Neural cell (in vitro differentiated cells): ENCODE measurements around the gene TAOK2. TPM values are rescaled to one million over a fixed set of nuclear protein-coding genes. Genes with fewer than 3 reads are reported as not detected.

Experiments
- H2AFZ ChIP-seq: fragments of 200-600, 300-800 bp; sonication (generic), shearing (Covaris generic); 2 replicates; pipeline ENCODE4 v1.6.0; 2014; ENCODE audit warnings: low read depth, mild to moderate bottlenecking, antibody characterized with exemption, low read length, moderate library complexity
- H3F3A ChIP-seq: fragments of 200-600 bp; shearing (Covaris generic); 2 replicates; pipeline ENCODE4 v1.6.1; 2016; ENCODE audit warnings: mild to moderate bottlenecking, moderate library complexity, mixed read lengths, antibody characterized with exemption, low read length; ENCODE audit not compliant: insufficient read depth, poor library complexity, severe bottlenecking
- H3K27ac ChIP-seq: fragments of 200-600, 300-800 bp; sonication (generic), shearing (Covaris generic); 2 replicates; pipeline ENCODE4 v1.5.1; 2014; ENCODE audit warnings: mild to moderate bottlenecking, low read length, moderate library complexity
- H3K27me3 ChIP-seq: fragments of 300-800, 200-600 bp; sonication (generic), shearing (Covaris generic); 2 replicates; pipeline ENCODE4 v1.6.0; 2014; ENCODE audit warnings: mild to moderate bottlenecking, low read depth, low read length, moderate library complexity; ENCODE audit not compliant: insufficient read depth
- H3K36me3 ChIP-seq: fragments of 300-800, 200-600 bp; sonication (generic), shearing (Covaris generic); 2 replicates; pipeline ENCODE4 v1.5.1; 2014; ENCODE audit warnings: mild to moderate bottlenecking, antibody characterized with exemption, low read length, moderate library complexity; ENCODE audit not compliant: insufficient read depth
- H3K4me2 ChIP-seq: fragments of 300-800, 200-600 bp; sonication (generic), shearing (Covaris generic); 2 replicates; pipeline ENCODE4 v1.6.0; 2014; ENCODE audit warnings: mild to moderate bottlenecking, low read length
- H3K4me3 ChIP-seq: fragments of 300-800, 200-600 bp; sonication (generic), shearing (Covaris generic); 2 replicates; pipeline ENCODE4 v1.5.1; 2014; ENCODE audit warnings: mild to moderate bottlenecking, low read length, moderate library complexity
- H3K79me2 ChIP-seq: fragments of 200-600 bp; shearing (Covaris generic); replicated peaks from 2 replicates; pipeline ENCODE4 v1.6.0; 2014; ENCODE audit warnings: mild to moderate bottlenecking, low read length, moderate library complexity; ENCODE audit not compliant: insufficient read depth
- H3K9ac ChIP-seq: fragments of 300-800, 200-600 bp; sonication (generic), shearing (Covaris generic); 2 replicates; pipeline ENCODE4 v1.6.1; 2016; ENCODE audit warnings: mild to moderate bottlenecking, low read length, mixed read lengths
- H3K9me2 ChIP-seq: fragments of 200-600 bp; shearing (Covaris generic); 2 replicates; pipeline ENCODE4 v1.6.1; 2016; ENCODE audit warnings: mild to moderate bottlenecking, low read length, mixed read lengths; ENCODE audit not compliant: insufficient read depth
- H3K9me3 ChIP-seq: fragments of 200-600, 300-800 bp; sonication (generic), shearing (Covaris generic); 2 replicates; pipeline ENCODE4 v1.6.1; 2016; ENCODE audit warnings: mild to moderate bottlenecking, mixed run types, low read length, moderate library complexity, mixed read lengths
- H4K20me1 ChIP-seq: fragments of 200-600 bp; shearing (Covaris generic); 2 replicates; pipeline ENCODE4 v1.6.1; 2016; ENCODE audit warnings: mild to moderate bottlenecking, mixed run types; ENCODE audit not compliant: insufficient read depth
- EP300 ChIP-seq: fragments of 450-650 bp; conservative IDR thresholded peaks from 2 replicates; pipeline ENCODE4 v1.6.1; 2014; ENCODE audit warnings: antibody characterized with exemption, mild to moderate bottlenecking, moderate library complexity; ENCODE audit not compliant: poor library complexity, severe bottlenecking
- EZH2 ChIP-seq: fragments of 200-600, 300-800 bp; shearing (Covaris generic), sonication (generic); IDR thresholded peaks from 2 replicates; pipeline ENCODE4 v1.6.1; 2014; ENCODE audit warnings: antibody characterized with exemption, low read length, borderline replicate concordance, mild to moderate bottlenecking; ENCODE audit not compliant: insufficient read depth, poor library complexity, severe bottlenecking
- MXI1 ChIP-seq: fragments of 450-650 bp; conservative IDR thresholded peaks from 2 replicates; pipeline ENCODE4 v1.6.1; 2014; ENCODE audit warnings: antibody characterized with exemption, mild to moderate bottlenecking; ENCODE audit not compliant: poor library complexity, severe bottlenecking
- POLR2AphosphoS5 ChIP-seq: IDR thresholded peaks from 2 replicates; pipeline ENCODE4 v1.6.1; 2012
- RAD21 ChIP-seq: fragments of 450-650 bp; conservative IDR thresholded peaks from 2 replicates; pipeline ENCODE4 v1.6.1; 2014; ENCODE audit warnings: antibody characterized with exemption, mild to moderate bottlenecking, moderate library complexity
- REST ChIP-seq: IDR thresholded peaks from 2 replicates; pipeline ENCODE4 v1.6.1; 2012; ENCODE audit warnings: borderline replicate concordance
- SMC3 ChIP-seq: fragments of 450-650 bp; conservative IDR thresholded peaks from 2 replicates; pipeline ENCODE4 v1.6.1; 2014; ENCODE audit warnings: antibody characterized with exemption, mild to moderate bottlenecking, moderate library complexity; ENCODE audit not compliant: poor library complexity
- TAF1 ChIP-seq: IDR thresholded peaks from 2 replicates; pipeline ENCODE4 v1.6.1; 2012; ENCODE audit warnings: low read depth
- polyA plus RNA-seq: library from polyadenylated mRNA; depleted of rRNA; stranded (reverse); fragments of >200 nt; gene quantifications from 2 replicates; pipeline ENCODE4 v1.2.3, GENCODE V29; 2014
- TF ChIP-seq, protein P1 (sequence below): fragments of 450-650 bp; IDR thresholded peaks from 2 replicates; pipeline ENCODE4 v1.5.1; 2014; ENCODE audit warnings: antibody characterized with exemption, mild to moderate bottlenecking, moderate library complexity; ENCODE audit not compliant: poor library complexity, severe bottlenecking

The TAOK2 gene
- polyA plus RNA-seq, 1 donor from 2014 or later: 62.7 TPM

DNA sequence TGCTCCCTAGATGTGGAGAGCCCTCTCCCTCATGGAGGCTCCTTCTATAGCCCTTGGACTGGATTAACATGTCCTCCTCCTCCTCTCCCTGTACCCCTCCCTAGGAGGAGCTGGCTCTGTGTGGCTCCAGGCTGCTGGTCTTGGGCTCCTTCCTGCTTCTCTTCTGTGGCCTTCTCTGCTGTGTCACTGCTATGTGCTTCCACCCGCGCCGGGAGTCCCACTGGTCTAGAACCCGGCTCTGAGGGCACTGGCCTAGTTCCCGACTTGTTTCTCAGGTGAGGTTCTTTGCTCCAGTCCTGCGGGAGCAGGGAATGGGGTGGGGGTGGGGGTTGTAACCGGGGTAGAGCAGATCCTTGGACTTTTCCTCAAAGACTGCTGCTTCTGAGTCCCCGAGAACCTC is 2.4 kb upstream of the TAOK2 start:
- H3K79me2 ChIP-seq: peaks cover 24% of the 10 kb centered on the region
- H3K9me3 ChIP-seq: no peaks in the 10 kb centered on the region
- no peak overlapping the region for H3K9ac ChIP-seq
- no peaks in the 10 kb centered on the region for H4K20me1 ChIP-seq
- H3F3A ChIP-seq: no peaks in the 10 kb centered on the region
- no peak overlapping the region for H3K27ac ChIP-seq
- no peaks in the 10 kb centered on the region for H3K9me2 ChIP-seq
- TF ChIP-seq SMC3 (no peak), RAD21 (no peak), REST (no peak), EP300 (no peak), TAF1 (no peak), POLR2AphosphoS5 (no peak), EZH2 (no peak), MXI1 (no peak)
- TF ChIP-seq, protein P1, sequence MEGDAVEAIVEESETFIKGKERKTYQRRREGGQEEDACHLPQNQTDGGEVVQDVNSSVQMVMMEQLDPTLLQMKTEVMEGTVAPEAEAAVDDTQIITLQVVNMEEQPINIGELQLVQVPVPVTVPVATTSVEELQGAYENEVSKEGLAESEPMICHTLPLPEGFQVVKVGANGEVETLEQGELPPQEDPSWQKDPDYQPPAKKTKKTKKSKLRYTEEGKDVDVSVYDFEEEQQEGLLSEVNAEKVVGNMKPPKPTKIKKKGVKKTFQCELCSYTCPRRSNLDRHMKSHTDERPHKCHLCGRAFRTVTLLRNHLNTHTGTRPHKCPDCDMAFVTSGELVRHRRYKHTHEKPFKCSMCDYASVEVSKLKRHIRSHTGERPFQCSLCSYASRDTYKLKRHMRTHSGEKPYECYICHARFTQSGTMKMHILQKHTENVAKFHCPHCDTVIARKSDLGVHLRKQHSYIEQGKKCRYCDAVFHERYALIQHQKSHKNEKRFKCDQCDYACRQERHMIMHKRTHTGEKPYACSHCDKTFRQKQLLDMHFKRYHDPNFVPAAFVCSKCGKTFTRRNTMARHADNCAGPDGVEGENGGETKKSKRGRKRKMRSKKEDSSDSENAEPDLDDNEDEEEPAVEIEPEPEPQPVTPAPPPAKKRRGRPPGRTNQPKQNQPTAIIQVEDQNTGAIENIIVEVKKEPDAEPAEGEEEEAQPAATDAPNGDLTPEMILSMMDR: no peak
- H3K4me2 ChIP-seq: no peak overlapping the region
- H3K4me3 ChIP-seq: no peak overlapping the region
- H3K36me3 ChIP-seq: no peaks in the 10 kb centered on the region
- no peaks in the 10 kb centered on the region for H3K27me3 ChIP-seq
- H2AFZ ChIP-seq: no peak overlapping the region

GRCh38 chr16:29972500-29972899 is 1.2 kb upstream of the TAOK2 start:
- Histone ChIP-seq H3K4me3 (no peak overlapping the region), H3K27me3 (no peaks in the 10 kb centered on the region), H3F3A (no peaks in the 10 kb centered on the region), H4K20me1 (peaks cover 5% of the 10 kb centered on the region), H3K9me3 (no peaks in the 10 kb centered on the region), H3K9me2 (no peaks in the 10 kb centered on the region), H3K36me3 (no peaks in the 10 kb centered on the region), H2AFZ (no peak overlapping the region), H3K4me2 (no peak overlapping the region), H3K27ac (no peak overlapping the region), H3K9ac (no peak overlapping the region), H3K79me2 (peaks cover 36% of the 10 kb centered on the region)
- TF ChIP-seq EP300: no peak
- TF ChIP-seq RAD21: no peak
- no peak for TF ChIP-seq REST
- no peak for TF ChIP-seq TAF1
- no peak for TF ChIP-seq EZH2
